HG03342 (cell line): ENCODE data around the gene HIRIP3.

Experiments used
- ATAC-seq: cut with Tn5 transposase; IDR thresholded peaks from one replicate; pipeline ENCODE4 v1.9.1; 2021; ENCODE audit warnings: mild to moderate bottlenecking, moderate library complexity; ENCODE audit not compliant: unreplicated experiment

HIRIP3 gene

DNA sequence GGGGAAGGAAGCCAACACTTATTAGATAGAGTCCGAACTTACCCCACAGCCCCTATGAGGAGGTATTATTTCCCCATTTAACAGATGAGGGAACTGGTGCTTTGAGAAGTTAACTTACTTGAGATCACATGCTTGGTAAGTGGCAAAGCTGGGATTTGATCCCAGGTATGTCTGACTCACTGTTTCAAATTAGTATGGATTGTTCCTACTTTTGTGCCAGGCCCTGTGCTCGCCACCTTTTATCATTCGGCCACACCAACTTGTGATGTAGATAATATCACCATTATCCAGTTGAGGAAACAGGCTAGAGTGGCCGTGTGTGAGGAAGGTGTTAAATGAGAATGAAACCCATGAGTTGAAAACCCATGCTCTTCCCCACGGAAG, 10.7 kb downstream of the HIRIP3 start:
- ATAC-seq: no peak

DNA sequence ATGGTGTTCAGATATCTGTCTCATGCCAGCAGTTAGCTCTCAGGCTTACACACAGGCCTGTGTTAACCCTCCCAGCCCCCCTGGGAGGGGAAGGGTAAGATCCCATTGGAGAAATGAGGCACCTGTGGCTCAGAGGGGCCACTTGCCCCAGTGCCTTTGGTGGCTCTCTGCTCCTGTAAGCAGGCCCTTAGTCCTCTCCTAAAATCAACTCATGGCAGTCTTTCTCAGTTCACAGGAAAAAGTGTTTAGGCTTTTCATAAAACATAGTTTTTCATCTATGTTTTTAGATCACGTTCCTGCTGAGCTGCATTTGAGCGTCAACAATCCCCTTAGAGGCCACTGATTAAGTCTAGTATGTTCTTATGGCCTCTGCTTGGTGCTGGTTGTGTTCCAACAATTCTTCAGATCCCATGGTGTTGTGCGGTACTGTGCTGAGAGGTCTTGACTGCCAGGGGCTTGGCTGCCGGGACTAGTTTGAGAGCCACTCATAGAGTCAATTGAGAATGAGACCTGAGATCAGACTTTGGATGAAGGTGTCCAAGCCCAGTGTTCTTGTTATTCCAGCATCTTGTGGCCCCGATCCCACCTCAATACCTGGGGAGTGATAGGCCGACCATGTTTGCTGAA, 11.2 kb downstream of the HIRIP3 start:
- ATAC-seq: no peak

DNA sequence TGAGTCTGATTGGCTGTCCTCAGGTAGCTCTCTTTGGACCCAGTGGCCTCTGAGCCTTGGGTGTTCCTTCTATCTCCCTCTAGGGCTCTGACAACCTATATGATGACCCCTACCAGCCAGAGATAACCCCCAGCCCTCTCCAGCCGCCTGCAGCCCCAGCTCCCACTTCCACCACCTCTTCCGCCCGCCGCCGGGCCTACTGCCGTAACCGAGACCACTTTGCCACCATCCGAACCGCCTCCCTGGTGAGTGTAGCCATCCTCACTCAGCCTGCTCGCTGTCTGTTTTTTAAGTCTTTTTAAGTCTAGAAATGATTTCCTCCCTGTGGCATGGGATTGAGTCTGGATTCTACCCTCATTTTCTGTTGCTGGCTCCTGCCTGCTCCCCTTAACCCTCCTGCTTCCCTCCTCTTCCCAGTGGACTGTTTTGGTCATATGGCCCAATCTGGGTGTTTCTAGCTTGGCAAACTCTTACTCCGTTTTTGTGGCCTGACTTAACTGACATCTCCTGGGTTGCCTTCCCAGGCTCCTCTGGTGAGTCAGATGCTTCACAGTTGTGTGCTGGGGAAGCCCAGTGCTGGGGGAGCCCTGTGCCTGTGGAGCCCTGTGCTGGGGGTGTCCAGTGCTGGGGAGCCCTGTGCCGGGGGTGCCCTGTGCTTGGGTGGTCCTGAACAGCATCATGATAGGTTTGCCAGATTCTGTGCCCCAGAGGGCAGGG, 11.8 kb downstream of the HIRIP3 start:
- ATAC-seq: no peak

DNA sequence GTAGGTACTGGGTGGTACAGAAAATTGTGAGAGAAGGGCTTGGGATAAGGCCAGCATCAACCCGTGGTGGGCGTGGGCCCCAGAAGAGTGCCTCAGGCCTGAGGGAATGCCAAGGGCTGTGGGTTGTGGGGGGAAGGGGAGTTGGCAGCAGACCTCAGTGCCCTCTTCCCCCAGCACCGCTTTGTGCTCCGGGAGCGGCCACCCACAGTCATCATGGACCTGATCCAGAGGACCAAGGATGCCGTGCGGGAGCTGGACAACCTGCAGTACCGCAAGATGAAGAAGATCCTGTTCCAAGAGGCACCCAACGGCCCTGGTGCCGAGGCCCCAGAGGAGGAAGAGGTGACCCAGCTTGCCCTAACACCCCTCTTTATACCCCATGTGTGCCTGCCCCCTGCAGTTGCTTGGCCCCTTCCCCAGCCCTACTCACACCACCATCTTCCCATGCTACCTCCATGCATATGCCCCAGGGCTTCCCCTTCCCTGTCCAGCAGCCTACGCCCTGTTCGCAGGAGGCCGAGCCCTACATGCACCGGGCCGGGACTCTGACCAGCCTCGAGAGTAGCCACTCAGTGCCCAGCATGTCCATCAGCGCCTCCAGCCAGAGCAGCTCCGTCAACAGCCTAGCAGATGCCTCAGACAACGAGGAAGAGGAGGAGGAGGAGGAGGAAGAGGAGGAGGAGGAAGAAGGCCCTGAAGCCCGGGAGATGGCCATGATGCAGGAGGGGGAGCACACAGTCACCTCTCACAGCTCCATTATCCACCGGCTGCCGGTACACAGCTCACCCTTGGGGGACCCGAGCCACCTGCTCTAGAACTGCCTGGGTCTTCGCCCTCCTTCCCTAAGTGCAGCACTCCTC, 12.6 kb downstream of the HIRIP3 start:
- ATAC-seq: no peak

DNA sequence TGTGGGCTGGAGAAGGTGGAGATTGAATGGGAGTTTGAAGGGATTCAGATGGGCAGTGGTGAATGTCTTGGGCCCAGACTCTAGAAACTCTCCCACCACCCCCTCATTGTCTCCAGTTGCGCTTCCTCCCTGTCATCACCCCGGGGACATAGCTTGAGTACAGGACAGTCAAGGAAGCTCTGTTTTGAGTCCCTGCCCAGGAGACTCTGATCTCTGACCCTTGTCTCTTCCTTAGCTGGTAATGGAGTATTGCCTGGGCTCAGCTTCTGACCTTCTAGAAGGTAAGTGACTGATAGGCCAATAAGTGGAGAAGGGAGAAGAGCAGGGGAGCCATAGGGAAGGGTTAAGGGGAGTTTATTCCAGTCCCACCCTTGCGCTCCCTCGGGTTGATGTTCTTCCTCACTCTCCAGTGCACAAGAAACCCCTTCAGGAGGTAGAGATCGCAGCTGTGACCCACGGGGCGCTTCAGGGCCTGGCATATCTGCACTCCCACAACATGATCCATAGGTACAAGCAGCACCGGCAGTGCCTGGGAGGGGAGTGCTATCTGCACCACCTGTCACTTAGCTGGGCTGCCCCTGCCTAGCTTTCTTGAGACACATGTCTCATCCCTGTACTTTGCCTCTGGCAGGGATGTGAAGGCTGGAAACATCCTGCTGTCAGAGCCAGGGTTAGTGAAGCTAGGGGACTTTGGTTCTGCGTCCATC, 16.7 kb downstream of the HIRIP3 start:
- no peak for ATAC-seq

DNA sequence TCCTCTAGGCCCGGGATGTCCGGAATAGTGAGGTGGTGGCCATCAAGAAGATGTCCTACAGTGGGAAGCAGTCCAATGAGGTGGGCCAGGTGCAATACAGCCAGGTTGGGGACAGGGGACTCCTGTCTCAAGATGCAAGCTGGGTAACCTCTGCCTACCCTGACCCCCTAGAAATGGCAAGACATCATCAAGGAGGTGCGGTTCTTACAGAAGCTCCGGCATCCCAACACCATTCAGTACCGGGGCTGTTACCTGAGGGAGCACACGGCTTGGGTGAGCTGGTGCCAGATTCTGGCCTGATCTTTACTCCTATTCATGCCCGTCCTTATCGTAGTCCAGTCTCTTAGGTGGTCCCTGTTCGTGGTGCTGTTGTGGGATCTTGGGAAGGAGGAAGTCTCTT, 17.3 kb downstream of the HIRIP3 start:
- ATAC-seq: no peak

DNA sequence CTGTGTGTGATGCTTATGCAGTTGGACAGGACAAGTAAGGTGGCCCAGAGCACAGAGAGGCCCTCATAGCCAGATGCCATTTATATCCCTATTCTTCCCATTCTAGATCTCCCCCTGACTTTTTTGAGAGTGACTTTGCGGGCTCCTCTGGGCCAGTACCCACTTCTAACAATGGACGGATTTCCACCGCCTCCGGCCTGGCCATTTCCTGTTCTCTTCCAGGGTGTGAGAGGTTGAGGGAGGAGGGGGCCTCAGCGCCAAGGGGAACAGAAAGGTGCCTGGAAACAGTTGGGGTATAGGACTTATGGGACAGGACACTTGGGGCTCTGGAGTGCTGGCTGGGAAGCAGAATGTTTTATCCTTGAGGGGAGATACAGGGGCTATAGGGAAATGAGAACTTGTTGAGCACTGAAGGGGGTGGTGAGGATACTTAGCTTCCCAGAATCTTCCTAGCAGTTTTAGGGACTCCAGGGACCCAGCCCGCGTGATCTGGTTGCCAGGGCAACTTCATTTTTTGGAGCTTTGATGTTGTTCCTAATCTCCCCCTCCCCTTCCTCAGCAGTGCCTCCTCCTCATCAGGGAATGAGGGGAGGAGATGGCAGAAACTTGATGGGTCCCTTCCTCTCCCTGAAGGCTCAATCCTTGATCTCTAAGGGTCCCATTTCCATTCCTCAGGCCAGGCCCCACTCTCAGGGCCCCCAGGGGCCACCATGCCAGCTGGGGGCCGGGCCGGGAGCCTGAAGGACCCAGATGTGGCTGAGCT, 18.2 kb downstream of the HIRIP3 start:
- no peak for ATAC-seq

DNA sequence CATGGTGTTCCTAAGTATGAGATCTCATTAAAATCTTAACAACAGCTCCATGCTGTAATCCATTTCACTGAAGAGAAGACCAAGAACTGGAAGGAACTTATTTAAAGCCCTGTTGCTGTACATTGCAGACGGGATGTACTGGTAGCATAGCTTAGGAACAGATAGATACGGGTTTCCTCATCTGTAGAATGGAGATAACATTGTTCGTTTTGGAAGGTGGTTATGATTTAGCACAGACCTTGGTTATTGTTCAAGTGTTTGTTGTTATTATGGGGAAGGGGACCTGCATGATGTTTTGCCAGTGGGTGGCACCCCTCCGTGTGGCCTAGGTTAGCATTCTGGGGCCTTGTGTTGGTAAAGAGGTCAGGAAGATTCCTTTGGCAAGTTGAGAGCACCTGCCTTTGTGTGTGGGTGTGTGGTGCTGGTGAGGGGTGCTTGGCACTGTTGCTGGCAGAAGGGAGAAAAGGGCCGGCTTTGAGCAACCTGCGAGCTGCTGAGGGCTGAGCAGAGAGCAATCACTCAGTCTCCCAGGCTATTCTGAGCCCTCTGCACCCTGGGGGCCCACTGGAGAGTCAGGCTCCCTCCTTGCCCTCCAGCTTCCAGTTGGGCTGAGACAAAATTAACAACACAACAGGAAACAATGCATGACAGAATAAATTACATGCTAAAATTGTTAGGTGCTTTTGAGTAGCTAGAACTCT, 19.5 kb downstream of the HIRIP3 start:
- no peak for ATAC-seq

DNA sequence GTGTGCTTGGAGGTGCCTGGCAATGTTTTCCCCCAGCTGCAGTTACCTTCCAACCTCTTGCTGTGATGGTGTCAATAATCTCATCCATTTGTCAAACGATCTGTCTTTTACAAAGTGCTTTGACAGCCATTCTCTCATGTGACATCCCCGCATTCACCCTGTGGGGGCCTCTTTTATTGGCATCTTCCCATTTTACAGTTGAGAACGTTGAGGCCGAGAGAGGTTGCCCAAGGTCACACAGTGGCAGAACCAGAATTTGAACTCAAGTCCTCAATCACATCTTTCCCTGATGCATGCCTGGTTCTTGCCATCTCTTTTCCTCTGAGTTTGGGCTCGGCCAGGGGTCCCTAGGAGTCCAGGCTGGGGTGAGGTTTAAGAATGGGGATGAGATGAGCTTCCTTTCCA, 20.3 kb downstream of the HIRIP3 start:
- no peak for ATAC-seq

DNA sequence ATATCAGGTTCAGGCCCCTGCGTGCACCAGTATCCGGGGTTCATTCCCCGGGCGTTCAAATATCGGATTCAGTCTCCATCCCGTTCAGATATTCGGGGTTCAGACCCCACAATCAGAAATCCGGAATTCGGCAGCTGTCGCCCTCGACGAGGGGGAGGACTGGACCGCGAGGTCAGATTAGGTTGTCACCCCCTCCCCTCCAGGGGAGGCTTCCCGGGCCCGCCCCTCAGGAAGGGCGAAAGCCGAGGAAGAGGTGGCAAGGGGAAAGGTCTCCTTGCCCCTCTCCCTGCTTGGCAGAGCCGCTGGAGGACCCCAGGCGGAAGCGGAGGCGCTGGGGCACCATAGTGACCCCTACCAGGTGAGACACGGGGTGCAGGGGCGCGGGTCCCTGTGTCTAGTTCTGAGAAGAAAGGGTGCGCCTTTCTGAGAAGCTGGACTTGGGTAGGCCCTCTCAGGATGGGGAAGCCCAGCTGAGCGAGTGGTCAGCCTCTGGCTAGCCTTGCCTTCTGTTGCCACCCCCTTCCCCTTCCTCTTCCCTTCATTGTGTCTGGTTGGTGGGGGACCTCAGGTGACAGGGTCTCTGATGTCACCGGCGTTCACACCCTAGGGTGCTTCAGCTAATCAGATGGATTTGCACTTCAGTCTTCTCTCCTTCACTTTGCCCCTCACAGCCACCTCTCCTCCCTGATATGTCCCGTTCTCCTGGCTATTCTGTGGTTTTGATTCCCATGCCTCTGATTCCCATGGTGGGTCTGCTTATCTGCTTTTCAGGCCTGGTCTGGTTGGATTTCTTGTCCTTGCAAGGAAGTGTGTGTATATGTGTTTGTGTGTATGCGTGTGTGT, 20.9 kb downstream of the HIRIP3 start:
- no peak for ATAC-seq

DNA sequence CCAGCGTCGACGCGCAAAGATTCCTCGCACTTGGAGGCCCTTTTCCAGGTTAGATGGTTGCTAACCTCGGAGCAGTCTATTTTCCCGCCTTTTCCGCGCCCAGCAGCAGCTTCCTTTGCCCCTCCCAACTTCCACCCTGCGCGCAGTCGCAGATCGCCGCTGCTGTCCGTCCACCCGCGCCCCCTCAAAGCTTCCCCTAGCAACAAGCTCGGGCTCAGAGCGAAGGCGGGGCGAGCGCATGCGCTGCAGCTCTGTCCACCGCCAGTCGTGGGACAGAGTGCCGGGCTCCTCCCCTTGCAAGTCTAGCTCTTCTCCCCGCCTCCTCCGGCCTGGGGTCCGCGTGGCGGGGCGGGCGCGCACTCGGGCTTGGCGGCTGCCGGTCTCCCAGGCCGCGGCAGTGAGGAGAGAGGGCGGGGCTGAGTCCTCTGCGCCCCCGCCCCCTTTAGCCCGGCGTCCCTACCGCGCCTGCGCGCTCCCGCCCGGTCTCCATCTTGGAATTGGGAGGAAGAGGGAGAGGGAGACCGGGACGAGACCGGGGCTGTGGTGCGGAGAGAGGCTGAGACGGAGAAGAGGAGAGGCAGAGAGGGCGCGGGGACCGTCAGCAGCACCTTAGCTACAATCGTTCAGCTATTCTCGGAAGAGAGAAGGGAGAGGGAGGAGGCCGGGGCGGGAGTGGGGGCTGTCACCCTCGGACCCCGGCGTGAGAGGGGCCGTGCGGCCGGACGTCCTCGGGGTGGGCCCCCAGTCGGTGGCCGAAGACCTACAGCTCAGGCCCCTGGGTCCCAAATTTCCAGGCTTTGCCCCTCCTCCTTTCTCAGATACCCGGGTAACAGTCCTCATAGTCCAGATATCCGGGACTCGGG, 21.8 kb downstream of the HIRIP3 start, which contains the start of gene TAOK2:
Gene TAOK2, plus strand, starts transcription at position 485 of the 863 bp plus-strand sequence. CDS start 3,905 bp downstream, outside the sequence.
- peak; percentile 93 for ATAC-seq

DNA sequence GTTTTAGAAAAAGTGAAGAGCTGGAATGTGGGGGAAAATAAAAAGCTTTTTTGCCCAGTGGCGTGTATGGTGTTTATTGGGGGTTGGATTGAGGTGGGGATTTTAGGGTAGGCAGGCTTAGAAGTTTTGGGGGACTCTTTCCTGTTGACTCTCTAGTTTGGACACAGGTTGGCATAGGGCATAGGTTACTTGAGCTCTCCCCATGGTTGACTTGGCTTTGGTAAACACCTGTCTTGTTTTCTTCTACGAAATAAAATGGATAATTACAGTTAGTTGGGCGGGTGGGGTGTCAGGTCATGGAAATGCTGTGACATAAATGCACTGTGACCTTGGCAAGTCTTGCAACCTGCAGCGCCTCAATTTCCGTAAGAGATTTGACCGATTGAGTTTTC, 22.4 kb downstream of the HIRIP3 start:
- no peak for ATAC-seq

DNA sequence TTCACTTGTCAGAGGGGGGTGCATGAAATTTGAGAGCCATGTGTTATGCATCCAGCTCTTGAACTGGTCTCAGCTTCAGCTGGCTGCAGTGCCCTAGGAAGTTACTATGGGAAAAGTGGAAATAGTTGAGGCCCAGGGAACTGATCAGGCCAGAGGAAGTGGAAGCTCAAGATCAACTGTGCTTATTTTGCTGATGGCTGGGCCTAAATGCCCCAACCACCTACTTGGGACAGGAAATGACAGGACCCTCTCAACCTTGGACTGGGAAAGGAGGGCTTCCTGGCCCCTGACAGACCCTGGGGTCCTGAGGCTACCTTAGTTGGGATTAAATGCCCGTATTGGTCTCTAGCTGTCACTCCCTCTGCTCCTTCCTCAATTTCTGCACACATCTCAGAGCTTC, 22.9 kb downstream of the HIRIP3 start:
- ATAC-seq: no peak

DNA sequence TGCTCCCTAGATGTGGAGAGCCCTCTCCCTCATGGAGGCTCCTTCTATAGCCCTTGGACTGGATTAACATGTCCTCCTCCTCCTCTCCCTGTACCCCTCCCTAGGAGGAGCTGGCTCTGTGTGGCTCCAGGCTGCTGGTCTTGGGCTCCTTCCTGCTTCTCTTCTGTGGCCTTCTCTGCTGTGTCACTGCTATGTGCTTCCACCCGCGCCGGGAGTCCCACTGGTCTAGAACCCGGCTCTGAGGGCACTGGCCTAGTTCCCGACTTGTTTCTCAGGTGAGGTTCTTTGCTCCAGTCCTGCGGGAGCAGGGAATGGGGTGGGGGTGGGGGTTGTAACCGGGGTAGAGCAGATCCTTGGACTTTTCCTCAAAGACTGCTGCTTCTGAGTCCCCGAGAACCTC, 24.1 kb downstream of the HIRIP3 start:
- no peak for ATAC-seq

DNA sequence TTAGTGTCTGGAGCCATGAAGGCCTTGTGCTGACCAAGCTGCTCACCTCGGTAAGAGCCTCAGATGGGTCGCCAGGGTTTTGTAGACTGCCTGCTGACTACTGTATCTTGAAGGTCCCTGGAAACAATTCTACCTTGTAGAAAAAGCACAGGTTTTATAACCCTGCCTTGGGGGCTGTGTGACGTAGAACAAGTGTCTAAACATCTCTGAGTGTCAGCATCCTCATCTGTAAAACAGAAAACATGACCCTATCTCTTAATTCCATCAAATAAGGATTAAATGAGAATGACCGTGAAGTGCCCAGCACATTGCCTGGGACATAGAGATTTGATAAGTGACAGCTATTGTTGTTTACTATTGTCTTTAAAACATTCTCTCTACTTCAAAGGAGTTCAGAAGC, 27.2 kb downstream of the HIRIP3 start:
- ATAC-seq: no peak

DNA sequence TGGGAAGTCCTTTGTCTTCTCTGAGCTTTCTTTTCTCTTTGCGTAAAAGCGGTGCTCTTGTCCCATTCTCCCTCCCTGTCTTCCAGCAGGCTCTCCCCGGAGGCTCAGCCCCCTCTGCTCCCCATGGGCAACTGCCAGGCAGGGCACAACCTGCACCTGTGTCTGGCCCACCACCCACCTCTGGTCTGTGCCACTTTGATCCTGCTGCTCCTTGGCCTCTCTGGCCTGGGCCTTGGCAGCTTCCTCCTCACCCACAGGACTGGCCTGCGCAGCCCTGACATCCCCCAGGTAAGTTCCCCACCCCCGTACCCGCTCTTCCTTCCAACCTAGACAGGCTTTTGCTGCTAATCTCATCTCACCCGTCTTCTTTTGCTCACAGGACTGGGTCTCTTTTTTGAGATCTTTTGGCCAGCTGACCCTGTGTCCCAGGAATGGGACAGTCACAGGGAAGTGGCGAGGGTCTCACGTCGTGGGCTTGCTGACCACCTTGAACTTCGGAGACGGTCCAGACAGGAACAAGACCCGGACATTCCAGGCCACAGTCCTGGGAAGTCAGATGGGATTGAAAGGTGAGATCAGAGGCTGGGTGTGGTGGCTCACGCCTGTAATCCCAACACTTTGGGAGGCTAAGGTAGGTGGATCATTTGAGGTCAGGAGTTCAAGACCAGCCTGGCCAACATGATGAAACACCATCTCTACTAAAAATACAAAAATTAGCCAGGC, 32.2 kb downstream of the HIRIP3 start:
- no peak for ATAC-seq

DNA sequence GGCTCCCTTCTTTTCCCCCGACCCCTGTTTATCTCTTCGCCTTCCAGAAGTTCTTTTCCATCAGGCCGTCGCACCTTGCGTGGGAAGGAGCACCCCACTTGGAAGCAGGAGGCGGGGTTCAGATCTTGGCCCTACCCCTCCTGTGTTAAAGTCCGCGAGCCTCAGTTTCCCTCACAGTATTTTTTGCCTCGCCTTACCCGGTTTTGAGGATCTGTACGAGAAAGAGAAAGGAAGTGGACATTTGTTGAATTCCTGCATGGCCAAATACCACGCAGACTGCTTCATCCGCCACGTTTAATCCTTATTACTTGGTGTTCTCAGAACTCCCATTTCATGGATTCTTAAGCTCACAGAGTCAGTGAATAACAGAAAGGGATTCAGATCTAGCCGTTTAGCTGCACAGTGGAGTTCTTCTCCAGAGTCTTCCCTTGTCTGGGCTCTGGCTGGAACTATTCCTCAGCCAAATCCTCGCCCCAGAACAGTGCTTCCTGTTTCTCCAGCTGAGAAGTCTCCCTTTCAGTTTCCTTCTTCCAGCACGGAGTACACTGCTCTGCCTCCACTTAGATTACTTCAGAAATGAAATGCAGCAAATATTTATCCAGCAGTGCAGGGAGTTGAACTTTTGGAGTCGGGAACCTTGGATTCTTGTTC, 32.9 kb downstream of the HIRIP3 start:
- no peak for ATAC-seq
